Gastroesophageal sphincter (tissue), 3 donors: ENCODE data around the gene STARD13.

Experiments
- CTCF ChIP-seq, 4 experiments: fragments of 200-600 bp in 2 of 4; fragments of 450-650 bp in 2 of 4; sonication (generic) in 1 of 4; IDR thresholded peaks; one replicate each; pipeline ENCODE4 v1.5.1; 2017 to 2019; ENCODE audit warnings: antibody characterized with exemption in 4 of 4, mild to moderate bottlenecking in 2 of 4, moderate library complexity in 2 of 4
- POLR2A ChIP-seq, 2 donors: fragments of 450-650 bp; IDR thresholded peaks; one replicate each; pipeline ENCODE4 v1.6.1; 2017; ENCODE audit warnings: antibody characterized with exemption in 2 of 2, mild to moderate bottlenecking in 2 of 2, moderate library complexity in 1 of 2

- TF ChIP-seq POLR2A (IDR thresholded peaks at IDR 0.05), result no peak
- no peak for TF ChIP-seq CTCF (IDR thresholded peaks at IDR 0.05)
Measured at GRCh38 chr13:33199289-33199850, 86.2 kb downstream of the STARD13 start.
